Kidney epithelial cell (primary cell): ENCODE measurements around the gene HSD17B8. TPM values are rescaled to one million over a fixed set of nuclear protein-coding genes. Genes with fewer than 3 reads are reported as not detected.

Experiments
- DNase-seq: peaks from one replicate; pipeline ENCODE4 v3.0.0-alpha.2; 2010; ENCODE audit warnings: low read depth
- H3K27me3 ChIP-seq: 2 replicates; pipeline ENCODE4 v1.6.0; 2011; ENCODE audit warnings: low read length; ENCODE audit not compliant: control insufficient read depth, insufficient read depth
- H3K36me3 ChIP-seq: 2 replicates; pipeline ENCODE4 v1.5.1; 2011; ENCODE audit warnings: low read length; ENCODE audit not compliant: control insufficient read depth, insufficient read depth
- H3K4me3 ChIP-seq: 2 replicates; pipeline ENCODE4 v1.5.1; 2011; ENCODE audit warnings: low read depth, mild to moderate bottlenecking, control low read depth, low read length
- CTCF ChIP-seq: IDR thresholded peaks from 2 replicates; pipeline ENCODE4 v1.5.1; 2011; ENCODE audit warnings: mild to moderate bottlenecking, moderate library complexity, low read length, control low read depth, inconsistent platforms; ENCODE audit not compliant: insufficient read depth, poor library complexity, severe bottlenecking
- total RNA-seq: library from RNA; depleted of rRNA; stranded (reverse); fragments of >200 nt; gene quantifications from 2 replicates; pipeline ENCODE4 v1.2.3, GENCODE V29; 2015

Gene HSD17B8
- 11.4 and 13.1 TPM in 2 replicates for total RNA-seq

- peak; percentile 73 for DNase-seq
- peaks cover 9% of the 10 kb centered on the region for H3K36me3 ChIP-seq
- no peak for TF ChIP-seq CTCF
- H3K4me3 ChIP-seq = peak within 1 kb of the TSS; percentile 83
- H3K27me3 ChIP-seq = no peaks in the 10 kb centered on the region
Observed at GRCh38 chr6:33204415-33205190, at the start of gene HSD17B8. HSD17B8 (plus strand) TSS chr6:33204655; CDS start chr6:33204669, 14 bp downstream.

- Histone ChIP-seq H3K27me3 (no peaks in the 10 kb centered on the region), H3K4me3 (no peak overlapping the region), H3K36me3 (no peaks in the 10 kb centered on the region)
- no peak for TF ChIP-seq CTCF
- no peak for DNase-seq
Observed at GRCh38 chr6:33156561-33156960, 47.9 kb upstream of the HSD17B8 start.

GRCh38 chr6:33156964-33157363 is 47.5 kb upstream of the HSD17B8 start:
- Histone ChIP-seq H3K36me3 (no peaks in the 10 kb centered on the region), H3K4me3 (no peak overlapping the region), H3K27me3 (no peaks in the 10 kb centered on the region)
- no peak for TF ChIP-seq CTCF
- DNase-seq = no peak

- no peak for DNase-seq
- Histone ChIP-seq H3K36me3 (no peaks in the 10 kb centered on the region), H3K4me3 (no peak overlapping the region), H3K27me3 (peaks cover 10% of the 10 kb centered on the region)
- TF ChIP-seq CTCF = no peak
Observed at GRCh38 chr6:33160096-33160495, 44.4 kb upstream of the HSD17B8 start.

GRCh38 chr6:33160728-33161344 is 43.6 kb upstream of the HSD17B8 start:
- TF ChIP-seq CTCF = no peak
- Histone ChIP-seq H3K36me3 (no peaks in the 10 kb centered on the region), H3K27me3 (peaks cover 14% of the 10 kb centered on the region), H3K4me3 (no peak overlapping the region)
- DNase-seq = no peak
